HepG2 (cell line): ENCODE measurements around the gene GCM1. TPM values are rescaled to one million over a fixed set of nuclear protein-coding genes. Genes with fewer than 3 reads are reported as not detected.

Source experiments
- ATRX ChIP-seq: sonication (generic); formaldehyde crosslinking; IDR thresholded peaks from 2 replicates; pipeline ENCODE4 v1.4.0; 2020; ENCODE audit warnings: missing genetic modification reagents, borderline replicate concordance
- DNMT1 ChIP-seq: sonication (generic); formaldehyde crosslinking; IDR thresholded peaks from 2 replicates; pipeline ENCODE4 v1.5.1; 2020; ENCODE audit warnings: mild to moderate bottlenecking, missing genetic modification reagents
- GABPA ChIP-seq, 2 experiments: IDR thresholded peaks; 2 replicates each; pipeline ENCODE4 v1.6.1; 2011 to 2016; ENCODE audit warnings: low read depth in 2 of 2, low read length in 1 of 2, missing biosample characterization in 1 of 2, missing genetic modification characterization in 1 of 2
- KLF13 ChIP-seq: sonication (generic); formaldehyde crosslinking; IDR thresholded peaks from 2 replicates; pipeline ENCODE4 v1.4.0; 2020; ENCODE audit warnings: mild to moderate bottlenecking, missing genetic modification reagents
- KMT2B ChIP-seq: IDR thresholded peaks from 2 replicates; pipeline ENCODE4 v1.6.1; 2016; ENCODE audit warnings: missing genetic modification reagents, missing compliant biosample characterization
- NRL ChIP-seq: sonication (generic); formaldehyde crosslinking; IDR thresholded peaks from 2 replicates; pipeline ENCODE4 v1.5.0; 2020; ENCODE audit warnings: missing genetic modification reagents, mild to moderate bottlenecking, moderate library complexity, borderline replicate concordance
- RAD21 ChIP-seq: fragments of 450-650 bp; formaldehyde crosslinking; IDR thresholded peaks from 2 replicates; pipeline ENCODE4 v1.5.0; 2020; ENCODE audit warnings: mild to moderate bottlenecking
- RORA ChIP-seq: sonication (generic); formaldehyde crosslinking; IDR thresholded peaks from 2 replicates; pipeline ENCODE4 v1.5.0; 2020; ENCODE audit warnings: mild to moderate bottlenecking, missing genetic modification reagents, moderate library complexity
- SSRP1 ChIP-seq: IDR thresholded peaks from 2 replicates; pipeline ENCODE4 v1.6.1; 2016; ENCODE audit warnings: control low read depth
- STAG1 ChIP-seq: sonication (generic); formaldehyde crosslinking; IDR thresholded peaks from 2 replicates; pipeline ENCODE4 v1.4.0; 2020; ENCODE audit warnings: missing genetic modification reagents
- TBP ChIP-seq: sonication (generic); formaldehyde crosslinking; IDR thresholded peaks from 2 replicates; pipeline ENCODE4 v1.5.0; 2020; ENCODE audit warnings: missing genetic modification reagents
- TCF12 ChIP-seq, 2 experiments: fragments of 450-650 bp in 1 of 2; sonication (generic) in 1 of 2; formaldehyde crosslinking in 1 of 2; IDR thresholded peaks; 2 replicates each; pipeline versions ENCODE4 v1.6.1 to v1.8.0; 2017 to 2022; ENCODE audit warnings: antibody characterized with exemption in 1 of 2, mild to moderate bottlenecking in 1 of 2, missing genetic modification reagents in 1 of 2, moderate library complexity in 1 of 2
- TP53 ChIP-seq: sonication (generic); formaldehyde crosslinking; conservative IDR thresholded peaks from 2 replicates; pipeline ENCODE4 v1.4.0; 2020; ENCODE audit warnings: missing genetic modification reagents
- ZFP36 ChIP-seq: fragments of 150-350 bp; IDR thresholded peaks from 2 replicates; pipeline ENCODE4 v1.6.1; 2018; ENCODE audit warnings: borderline replicate concordance, low read length, low read depth; ENCODE audit not compliant: partially characterized antibody
- ZFP37 ChIP-seq: sonication (generic); formaldehyde crosslinking; IDR thresholded peaks from 2 replicates; pipeline ENCODE4 v1.4.0; 2020; ENCODE audit warnings: missing genetic modification reagents, borderline replicate concordance
- polyA plus RNA-seq, 8 experiments: library from polyadenylated mRNA; depleted of rRNA in 3 of 8; stranded (reverse) in 7 of 8; unstranded in 1 of 8; fragments of >200 nt; fragmentation: Illumina TruSeq in 4 of 8; extraction: Trizol in 4 of 8; gene quantifications; 2 replicates each; pipeline versions ENCODE4 v1.2.1 to v1.2.3, GENCODE V29; 2011 to 2016; ENCODE audit warnings: low read depth in 4 of 8, missing spikeins in 1 of 8, mixed read lengths in 1 of 8; ENCODE audit not compliant: insufficient read depth in 1 of 8
- total RNA-seq, 5 experiments: library from RNA; depleted of rRNA; stranded (reverse); fragments of >200 nt; fragmentation: Illumina TruSeq; extraction: Trizol; gene quantifications; 2 replicates each; pipeline ENCODE4 v1.2.3, GENCODE V29; 2016; ENCODE audit warnings: low read depth in 1 of 5
- TF ChIP-seq, protein P1 (sequence below): sonication (generic); formaldehyde crosslinking; IDR thresholded peaks from 2 replicates; pipeline ENCODE4 v1.4.0; 2020; ENCODE audit warnings: missing genetic modification reagents
- TF ChIP-seq, protein P2 (sequence below): sonication (generic); formaldehyde crosslinking; IDR thresholded peaks from 2 replicates; pipeline ENCODE4 v1.4.0; 2020; ENCODE audit warnings: missing genetic modification reagents, borderline replicate concordance
- TF ChIP-seq, protein P3 (sequence below): sonication (generic); formaldehyde crosslinking; IDR thresholded peaks from 2 replicates; pipeline ENCODE4 v1.4.0; 2020; ENCODE audit warnings: missing genetic modification reagents
- TF ChIP-seq, protein P4 (sequence below): sonication (generic); formaldehyde crosslinking; IDR thresholded peaks from 2 replicates; pipeline ENCODE4 v1.8.0; 2022; ENCODE audit warnings: mild to moderate bottlenecking, missing genetic modification reagents, moderate library complexity

GCM1 gene
- total and polyA plus RNA-seq, 2 of the 13 experiments (the other 11 are each of a cell fraction or from before 2014, with no cell fraction given) = 0.04 to 0.13 TPM

DNA sequence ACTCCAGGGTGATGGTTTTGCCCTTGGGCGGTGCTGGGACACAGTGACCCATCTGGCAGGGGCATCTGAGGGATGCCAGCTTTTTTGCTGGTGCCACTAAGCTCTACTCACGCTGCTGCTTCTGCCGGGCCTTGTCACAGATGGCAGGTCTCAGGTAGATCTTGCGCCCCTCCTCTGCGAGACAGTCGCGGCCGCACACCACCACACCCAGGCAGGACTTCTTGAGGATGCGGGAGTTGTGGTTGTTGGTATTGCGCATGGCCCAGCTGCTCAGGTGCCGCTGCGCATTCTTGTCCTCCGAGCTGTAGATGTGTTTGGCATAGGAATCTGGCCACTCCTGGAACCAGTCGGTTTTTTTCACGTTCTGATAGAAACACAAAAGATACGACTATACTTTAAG lies 14.7 kb downstream of the GCM1 start (continued):
- TF ChIP-seq, protein P1, sequence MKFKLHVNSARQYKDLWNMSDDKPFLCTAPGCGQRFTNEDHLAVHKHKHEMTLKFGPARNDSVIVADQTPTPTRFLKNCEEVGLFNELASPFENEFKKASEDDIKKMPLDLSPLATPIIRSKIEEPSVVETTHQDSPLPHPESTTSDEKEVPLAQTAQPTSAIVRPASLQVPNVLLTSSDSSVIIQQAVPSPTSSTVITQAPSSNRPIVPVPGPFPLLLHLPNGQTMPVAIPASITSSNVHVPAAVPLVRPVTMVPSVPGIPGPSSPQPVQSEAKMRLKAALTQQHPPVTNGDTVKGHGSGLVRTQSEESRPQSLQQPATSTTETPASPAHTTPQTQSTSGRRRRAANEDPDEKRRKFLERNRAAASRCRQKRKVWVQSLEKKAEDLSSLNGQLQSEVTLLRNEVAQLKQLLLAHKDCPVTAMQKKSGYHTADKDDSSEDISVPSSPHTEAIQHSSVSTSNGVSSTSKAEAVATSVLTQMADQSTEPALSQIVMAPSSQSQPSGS (CRISPR knock-in tag) = no peak
- TF ChIP-seq KMT2B (no peak), TP53 (CRISPR knock-in tag) (no peak), TBP (no peak), RAD21 (CRISPR knock-in tag) (no peak), DNMT1 (CRISPR knock-in tag) (0 out of 2 replicates have a peak, but pooled peaks have one; percentile 69), GABPA (IDR thresholded peaks at IDR 0.05; ENCODE audit: low read depth, low read length) (no peak), GABPA (CRISPR knock-in tag; IDR thresholded peaks at IDR 0.05; ENCODE audit: low read depth) (no peak), NRL (CRISPR knock-in tag) (no peak), KLF13 (CRISPR knock-in tag) (no peak), TCF12 (IDR thresholded peaks at IDR 0.05) (no peak), TCF12 (CRISPR knock-in tag; IDR thresholded peaks at IDR 0.05) (no peak), ZFP36 (no peak), RORA (CRISPR knock-in tag) (no peak), ATRX (no peak), ZFP37 (no peak), STAG1 (CRISPR knock-in tag) (no peak), SSRP1 (CRISPR knock-in tag) (0 out of 2 replicates have a peak, but pooled peaks have one; percentile 2)
- TF ChIP-seq, protein P2, sequence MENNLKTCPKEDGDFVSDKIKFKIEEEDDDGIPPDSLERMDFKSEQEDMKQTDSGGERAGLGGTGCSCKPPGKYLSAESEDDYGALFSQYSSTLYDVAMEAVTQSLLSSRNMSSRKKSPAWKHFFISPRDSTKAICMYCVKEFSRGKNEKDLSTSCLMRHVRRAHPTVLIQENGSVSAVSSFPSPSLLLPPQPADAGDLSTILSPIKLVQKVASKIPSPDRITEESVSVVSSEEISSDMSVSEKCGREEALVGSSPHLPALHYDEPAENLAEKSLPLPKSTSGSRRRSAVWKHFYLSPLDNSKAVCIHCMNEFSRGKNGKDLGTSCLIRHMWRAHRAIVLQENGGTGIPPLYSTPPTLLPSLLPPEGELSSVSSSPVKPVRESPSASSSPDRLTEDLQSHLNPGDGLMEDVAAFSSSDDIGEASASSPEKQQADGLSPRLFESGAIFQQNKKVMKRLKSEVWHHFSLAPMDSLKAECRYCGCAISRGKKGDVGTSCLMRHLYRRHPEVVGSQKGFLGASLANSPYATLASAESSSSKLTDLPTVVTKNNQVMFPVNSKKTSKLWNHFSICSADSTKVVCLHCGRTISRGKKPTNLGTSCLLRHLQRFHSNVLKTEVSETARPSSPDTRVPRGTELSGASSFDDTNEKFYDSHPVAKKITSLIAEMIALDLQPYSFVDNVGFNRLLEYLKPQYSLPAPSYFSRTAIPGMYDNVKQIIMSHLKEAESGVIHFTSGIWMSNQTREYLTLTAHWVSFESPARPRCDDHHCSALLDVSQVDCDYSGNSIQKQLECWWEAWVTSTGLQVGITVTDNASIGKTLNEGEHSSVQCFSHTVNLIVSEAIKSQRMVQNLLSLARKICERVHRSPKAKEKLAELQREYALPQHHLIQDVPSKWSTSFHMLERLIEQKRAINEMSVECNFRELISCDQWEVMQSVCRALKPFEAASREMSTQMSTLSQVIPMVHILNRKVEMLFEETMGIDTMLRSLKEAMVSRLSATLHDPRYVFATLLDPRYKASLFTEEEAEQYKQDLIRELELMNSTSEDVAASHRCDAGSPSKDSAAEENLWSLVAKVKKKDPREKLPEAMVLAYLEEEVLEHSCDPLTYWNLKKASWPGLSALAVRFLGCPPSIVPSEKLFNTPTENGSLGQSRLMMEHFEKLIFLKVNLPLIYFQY (CRISPR knock-in tag) = no peak
- TF ChIP-seq, protein P3, sequence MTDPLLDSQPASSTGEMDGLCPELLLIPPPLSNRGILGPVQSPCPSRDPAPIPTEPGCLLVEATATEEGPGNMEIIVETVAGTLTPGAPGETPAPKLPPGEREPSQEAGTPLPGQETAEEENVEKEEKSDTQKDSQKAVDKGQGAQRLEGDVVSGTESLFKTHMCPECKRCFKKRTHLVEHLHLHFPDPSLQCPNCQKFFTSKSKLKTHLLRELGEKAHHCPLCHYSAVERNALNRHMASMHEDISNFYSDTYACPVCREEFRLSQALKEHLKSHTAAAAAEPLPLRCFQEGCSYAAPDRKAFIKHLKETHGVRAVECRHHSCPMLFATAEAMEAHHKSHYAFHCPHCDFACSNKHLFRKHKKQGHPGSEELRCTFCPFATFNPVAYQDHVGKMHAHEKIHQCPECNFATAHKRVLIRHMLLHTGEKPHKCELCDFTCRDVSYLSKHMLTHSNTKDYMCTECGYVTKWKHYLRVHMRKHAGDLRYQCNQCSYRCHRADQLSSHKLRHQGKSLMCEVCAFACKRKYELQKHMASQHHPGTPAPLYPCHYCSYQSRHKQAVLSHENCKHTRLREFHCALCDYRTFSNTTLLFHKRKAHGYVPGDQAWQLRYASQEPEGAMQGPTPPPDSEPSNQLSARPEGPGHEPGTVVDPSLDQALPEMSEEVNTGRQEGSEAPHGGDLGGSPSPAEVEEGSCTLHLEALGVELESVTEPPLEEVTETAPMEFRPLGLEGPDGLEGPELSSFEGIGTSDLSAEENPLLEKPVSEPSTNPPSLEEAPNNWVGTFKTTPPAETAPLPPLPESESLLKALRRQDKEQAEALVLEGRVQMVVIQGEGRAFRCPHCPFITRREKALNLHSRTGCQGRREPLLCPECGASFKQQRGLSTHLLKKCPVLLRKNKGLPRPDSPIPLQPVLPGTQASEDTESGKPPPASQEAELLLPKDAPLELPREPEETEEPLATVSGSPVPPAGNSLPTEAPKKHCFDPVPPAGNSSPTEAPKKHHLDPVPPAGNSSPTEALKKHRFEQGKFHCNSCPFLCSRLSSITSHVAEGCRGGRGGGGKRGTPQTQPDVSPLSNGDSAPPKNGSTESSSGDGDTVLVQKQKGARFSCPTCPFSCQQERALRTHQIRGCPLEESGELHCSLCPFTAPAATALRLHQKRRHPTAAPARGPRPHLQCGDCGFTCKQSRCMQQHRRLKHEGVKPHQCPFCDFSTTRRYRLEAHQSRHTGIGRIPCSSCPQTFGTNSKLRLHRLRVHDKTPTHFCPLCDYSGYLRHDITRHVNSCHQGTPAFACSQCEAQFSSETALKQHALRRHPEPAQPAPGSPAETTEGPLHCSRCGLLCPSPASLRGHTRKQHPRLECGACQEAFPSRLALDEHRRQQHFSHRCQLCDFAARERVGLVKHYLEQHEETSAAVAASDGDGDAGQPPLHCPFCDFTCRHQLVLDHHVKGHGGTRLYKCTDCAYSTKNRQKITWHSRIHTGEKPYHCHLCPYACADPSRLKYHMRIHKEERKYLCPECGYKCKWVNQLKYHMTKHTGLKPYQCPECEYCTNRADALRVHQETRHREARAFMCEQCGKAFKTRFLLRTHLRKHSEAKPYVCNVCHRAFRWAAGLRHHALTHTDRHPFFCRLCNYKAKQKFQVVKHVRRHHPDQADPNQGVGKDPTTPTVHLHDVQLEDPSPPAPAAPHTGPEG (CRISPR knock-in tag) = 0 out of 2 replicates have a peak, but pooled peaks have one; percentile 3
- TF ChIP-seq, protein P4, sequence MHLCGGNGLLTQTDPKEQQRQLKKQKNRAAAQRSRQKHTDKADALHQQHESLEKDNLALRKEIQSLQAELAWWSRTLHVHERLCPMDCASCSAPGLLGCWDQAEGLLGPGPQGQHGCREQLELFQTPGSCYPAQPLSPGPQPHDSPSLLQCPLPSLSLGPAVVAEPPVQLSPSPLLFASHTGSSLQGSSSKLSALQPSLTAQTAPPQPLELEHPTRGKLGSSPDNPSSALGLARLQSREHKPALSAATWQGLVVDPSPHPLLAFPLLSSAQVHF (CRISPR knock-in tag) = no peak
